SHP77 treated with DMSO at 0.1 percent for 48 hours (cell line): ENCODE measurements around the gene RAB11FIP5.
"Not testable (repeated sequence)": the region's sequence is repeated elsewhere in the genome, so short reads cannot be mapped to it uniquely, and the experiment has no call there.

ENCODE experiments used
- DNase-seq: peaks from one replicate; lab custom pipeline; 2025; lab: John Stamatoyannopoulos, UW

The RAB11FIP5 gene

GRCh38 chr2:73111073-73112025, 1.4 kb downstream of the RAB11FIP5 start:
- DNase-seq, result peak; percentile 12

- DNase-seq, result no peak
These were observed 2.3 kb downstream of the RAB11FIP5 start for GRCh38 chr2:73110168-73111072.

GRCh38 chr2:73109431-73110167, 3.1 kb downstream of the RAB11FIP5 start:
- no peak for DNase-seq

- peak; percentile 41 for DNase-seq
These were observed 5.4 kb downstream of the RAB11FIP5 start for GRCh38 chr2:73107211-73107926.

GRCh38 chr2:73106791-73107190, 6.0 kb downstream of the RAB11FIP5 start:
- no peak for DNase-seq

- no peak for DNase-seq
These were observed 7.2 kb downstream of the RAB11FIP5 start for GRCh38 chr2:73105511-73105971.

GRCh38 chr2:73104933-73105332, 7.8 kb downstream of the RAB11FIP5 start:
- DNase-seq, result no peak

GRCh38 chr2:73103018-73103542, 9.7 kb downstream of the RAB11FIP5 start:
- no peak for DNase-seq

GRCh38 chr2:73101626-73102256, 11.0 kb downstream of the RAB11FIP5 start:
- no peak for DNase-seq

- DNase-seq, result no peak
These were observed 11.8 kb downstream of the RAB11FIP5 start for GRCh38 chr2:73100956-73101355.

- no peak for DNase-seq
These were observed 13.3 kb downstream of the RAB11FIP5 start for GRCh38 chr2:73099486-73099885.

GRCh38 chr2:73095910-73096309, 16.8 kb downstream of the RAB11FIP5 start:
- no peak for DNase-seq

GRCh38 chr2:73093601-73094218, 19.0 kb downstream of the RAB11FIP5 start:
- not testable (repeated sequence) for DNase-seq

GRCh38 chr2:73092146-73092783, 20.5 kb downstream of the RAB11FIP5 start:
- no peak for DNase-seq

- DNase-seq, result no peak
These were observed 21.1 kb downstream of the RAB11FIP5 start for GRCh38 chr2:73091696-73092095.

- DNase-seq, result no peak
These were observed 21.6 kb downstream of the RAB11FIP5 start for GRCh38 chr2:73091164-73091563.

GRCh38 chr2:73089270-73090030, 23.3 kb downstream of the RAB11FIP5 start:
- no peak for DNase-seq

GRCh38 chr2:73088703-73089102, 24.0 kb downstream of the RAB11FIP5 start:
- DNase-seq, result no peak

- DNase-seq, result no peak
These were observed 24.5 kb downstream of the RAB11FIP5 start for GRCh38 chr2:73088211-73088610.
